H1 (cell line): ENCODE results near the gene PHYHD1. TPM values are rescaled to one million over a fixed set of nuclear protein-coding genes. Genes with fewer than 3 reads are reported as not detected.
A peak's percentile ranks its signal among the peaks of the same experiment; 100 is the strongest.

Source experiments
- BACH1 ChIP-seq: IDR thresholded peaks from 2 replicates; pipeline ENCODE4 v1.6.1; 2012; ENCODE audit warnings: low read length, improper control_type of control experiment
- EGR1 ChIP-seq: IDR thresholded peaks from 2 replicates; pipeline ENCODE4 v1.6.1; 2011; ENCODE audit warnings: low read depth, low read length, borderline replicate concordance
- KDM1A ChIP-seq: fragments of 200-600, 300-600 bp; sonication (generic); IDR thresholded peaks from 2 replicates; pipeline ENCODE4 v1.7.1; 2016; ENCODE audit warnings: mild to moderate bottlenecking, low read length, borderline replicate concordance
- PHF8 ChIP-seq: fragments of 200-600 bp; sonication (generic); conservative IDR thresholded peaks from 2 replicates; pipeline ENCODE4 v1.7.1; 2012; ENCODE audit warnings: low read depth, mild to moderate bottlenecking, inconsistent platforms, low read length, moderate library complexity
- POU5F1 ChIP-seq: IDR thresholded peaks from 2 replicates; pipeline ENCODE4 v1.6.1; 2011; ENCODE audit warnings: low read depth, mild to moderate bottlenecking, low read length, moderate library complexity
- RBBP5 ChIP-seq: IDR thresholded peaks from 2 replicates; pipeline ENCODE4 v1.7.1; 2012; ENCODE audit warnings: low read depth, mild to moderate bottlenecking, inconsistent platforms, low read length, moderate library complexity, borderline replicate concordance
- SIRT6 ChIP-seq: IDR thresholded peaks from one replicate; pipeline ENCODE4 v1.7.1; 2012; ENCODE audit warnings: low read length, inconsistent platforms
- SIX5 ChIP-seq: IDR thresholded peaks from 2 replicates; pipeline ENCODE4 v1.6.1; 2011; ENCODE audit warnings: mild to moderate bottlenecking, low read depth, low read length
- SRF ChIP-seq: IDR thresholded peaks from 2 replicates; pipeline ENCODE4 v1.6.1; 2011; ENCODE audit warnings: mild to moderate bottlenecking, low read depth, low read length, moderate library complexity
- TAF1 ChIP-seq: IDR thresholded peaks from 2 replicates; pipeline ENCODE4 v1.6.1; 2011; ENCODE audit warnings: mild to moderate bottlenecking, low read depth, low read length
- TBP ChIP-seq: IDR thresholded peaks from 2 replicates; pipeline ENCODE4 v1.6.1; 2011; ENCODE audit warnings: low read depth, low read length, improper control_type of control experiment
- polyA plus RNA-seq, 7 experiments: library from polyadenylated mRNA; depleted of rRNA in 3 of 7; stranded (reverse) in 5 of 7; unstranded in 2 of 7; fragments of >200 nt in 5 of 7; fragments of 200-250 nt in 2 of 7; gene quantifications; 1 replicate in 5 of 7; 2 replicates in 1 of 7; 4 replicates in 1 of 7; pipeline versions ENCODE4 v1.2.1 to v1.2.3, GENCODE V29; 2011 to 2013; ENCODE audit warnings: missing spikeins in 2 of 7, mixed read lengths in 2 of 7
- total RNA-seq: library from RNA; stranded (reverse); fragmentation: NEBNext Ultra II Directional; extraction: Animal tissue kit (Norgen Biotek cat#: 25700); gene quantifications from 2 replicates; pipeline ENCODE4 v1.2.1, GENCODE V29; 2021
- TF ChIP-seq, protein P1 (sequence below), 3 experiments: IDR thresholded peaks; 1 replicate in 2 of 3; 2 replicates in 1 of 3; pipeline versions ENCODE4 v1.5.1 to v1.6.1; 2011; ENCODE audit warnings: low read length in 3 of 3, mild to moderate bottlenecking in 3 of 3, inconsistent platforms in 2 of 3, low read depth in 1 of 3, moderate library complexity in 1 of 3; ENCODE audit not compliant: insufficient read depth in 1 of 3; ENCODE audit errors: control extremely low read depth in 1 of 3
- TF ChIP-seq, protein P2 (sequence below): IDR thresholded peaks from 2 replicates; pipeline ENCODE4 v1.6.1; 2012; ENCODE audit warnings: inconsistent platforms

The PHYHD1 gene
- total and polyA plus RNA-seq, 2 of the 8 experiments (the other 6 are each of a cell fraction or from before 2014, with no cell fraction given), result 14.1 to 25.6 TPM

DNA sequence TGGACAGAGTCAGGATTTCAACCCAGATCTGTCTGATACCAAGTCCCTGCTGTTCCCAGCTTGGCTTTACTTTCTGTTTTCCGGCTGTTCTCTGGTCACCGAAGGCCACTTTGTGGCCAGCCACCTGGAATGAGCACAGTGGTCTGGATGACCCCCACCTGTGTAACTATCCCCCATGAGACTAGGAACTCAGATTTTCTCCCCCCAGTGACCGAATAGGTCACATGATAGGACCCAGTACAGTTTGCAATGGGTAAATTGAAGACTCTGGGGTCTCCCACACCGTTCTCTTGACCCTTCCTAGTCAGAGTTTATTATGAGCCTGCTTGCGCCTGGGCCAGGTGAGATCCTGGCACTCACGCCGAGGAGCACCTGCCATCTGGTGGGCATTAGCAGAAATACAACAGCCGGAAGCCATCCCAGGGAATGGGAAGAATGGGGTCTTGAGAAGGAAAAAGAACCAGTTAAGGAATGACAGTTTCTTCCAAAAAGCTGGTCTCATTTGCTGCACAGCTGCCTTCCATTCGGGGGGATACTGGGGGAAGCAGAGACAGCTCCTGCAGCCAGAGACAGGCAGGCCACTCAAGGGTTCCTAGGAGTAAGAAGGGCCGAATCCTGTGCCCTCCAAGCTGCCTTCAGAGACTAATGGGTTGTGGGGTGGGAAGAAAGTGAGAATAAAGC lies 7.1 kb downstream of the PHYHD1 start (continued):
- TF ChIP-seq, protein P1, sequence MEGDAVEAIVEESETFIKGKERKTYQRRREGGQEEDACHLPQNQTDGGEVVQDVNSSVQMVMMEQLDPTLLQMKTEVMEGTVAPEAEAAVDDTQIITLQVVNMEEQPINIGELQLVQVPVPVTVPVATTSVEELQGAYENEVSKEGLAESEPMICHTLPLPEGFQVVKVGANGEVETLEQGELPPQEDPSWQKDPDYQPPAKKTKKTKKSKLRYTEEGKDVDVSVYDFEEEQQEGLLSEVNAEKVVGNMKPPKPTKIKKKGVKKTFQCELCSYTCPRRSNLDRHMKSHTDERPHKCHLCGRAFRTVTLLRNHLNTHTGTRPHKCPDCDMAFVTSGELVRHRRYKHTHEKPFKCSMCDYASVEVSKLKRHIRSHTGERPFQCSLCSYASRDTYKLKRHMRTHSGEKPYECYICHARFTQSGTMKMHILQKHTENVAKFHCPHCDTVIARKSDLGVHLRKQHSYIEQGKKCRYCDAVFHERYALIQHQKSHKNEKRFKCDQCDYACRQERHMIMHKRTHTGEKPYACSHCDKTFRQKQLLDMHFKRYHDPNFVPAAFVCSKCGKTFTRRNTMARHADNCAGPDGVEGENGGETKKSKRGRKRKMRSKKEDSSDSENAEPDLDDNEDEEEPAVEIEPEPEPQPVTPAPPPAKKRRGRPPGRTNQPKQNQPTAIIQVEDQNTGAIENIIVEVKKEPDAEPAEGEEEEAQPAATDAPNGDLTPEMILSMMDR (IDR thresholded peaks at IDR 0.05; ENCODE audit: control extremely low read depth in 1 of 3, insufficient read depth in 1 of 3, low read depth in 1 of 3, low read length in 3 of 3), result peak; percentile 87 to 95 (median 90)
- TF ChIP-seq TAF1 (no peak), EGR1 (no peak), RBBP5 (no peak), PHF8 (no peak), BACH1 (no peak), SIX5 (no peak), SIRT6 (no peak), TBP (peak; percentile 12; the same call in 1 of the 2 replicates), SRF (no peak), KDM1A (no peak), POU5F1 (no peak)
- TF ChIP-seq, protein P2, sequence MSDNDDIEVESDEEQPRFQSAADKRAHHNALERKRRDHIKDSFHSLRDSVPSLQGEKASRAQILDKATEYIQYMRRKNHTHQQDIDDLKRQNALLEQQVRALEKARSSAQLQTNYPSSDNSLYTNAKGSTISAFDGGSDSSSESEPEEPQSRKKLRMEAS, result no peak
